ENCODE results near the gene CORO1C.

GRCh38 chr12:108605690-108606406, 125.5 kb downstream of the CORO1C start:
- TF ChIP-seq CTCF (IDR thresholded peaks at IDR 0.05) (no peak), POLR2A (IDR thresholded peaks at IDR 0.05) (no peak), EP300 (IDR thresholded peaks at IDR 0.05; ENCODE audit: low read depth) (no peak), POLR2AphosphoS5 (IDR thresholded peaks at IDR 0.05) (no peak)

Data from transverse colon (tissue), 4 donors.